ENCODE results near the gene CDK14.

CDK14 gene

GRCh38 chr7:91182819-91183764, 587.0 kb downstream of the CDK14 start:
- no peak for DNase-seq

GRCh38 chr7:91185771-91186170, 589.6 kb downstream of the CDK14 start:
- DNase-seq: peak; percentile 69

GRCh38 chr7:91187061-91187460, 590.9 kb downstream of the CDK14 start:
- DNase-seq: no peak

- DNase-seq: no peak
Measured at GRCh38 chr7:91191771-91192170, 595.6 kb downstream of the CDK14 start.

GRCh38 chr7:91193141-91193540, 597.0 kb downstream of the CDK14 start:
- DNase-seq: no peak

GRCh38 chr7:91194841-91195240, 598.7 kb downstream of the CDK14 start:
- no peak for DNase-seq

- no peak for DNase-seq
Measured at GRCh38 chr7:91196058-91196457, 599.9 kb downstream of the CDK14 start.

- no peak for DNase-seq
Measured at GRCh38 chr7:91198371-91198770, 602.2 kb downstream of the CDK14 start.

- no peak for DNase-seq
Measured at GRCh38 chr7:91199601-91200000, 603.5 kb downstream of the CDK14 start.

- DNase-seq: no peak
Measured at GRCh38 chr7:91201442-91202113, 605.5 kb downstream of the CDK14 start.

GRCh38 chr7:91206361-91206960, 610.3 kb downstream of the CDK14 start:
- no peak for DNase-seq

GRCh38 chr7:91212582-91212981, 616.5 kb downstream of the CDK14 start:
- no peak for DNase-seq

GRCh38 chr7:91226411-91226810, 630.3 kb downstream of the CDK14 start:
- no peak for DNase-seq

GRCh38 chr7:91228327-91228726, 632.2 kb downstream of the CDK14 start:
- DNase-seq: no peak

GRCh38 chr7:91228927-91229558, 632.9 kb downstream of the CDK14 start:
- no peak for DNase-seq

GRCh38 chr7:91230100-91230499, 634.0 kb downstream of the CDK14 start:
- DNase-seq: no peak

- DNase-seq: no peak
Measured at GRCh38 chr7:91230503-91230902, 634.4 kb downstream of the CDK14 start.

GRCh38 chr7:91233212-91233611, 637.1 kb downstream of the CDK14 start:
- peak; percentile 10 for DNase-seq

GRCh38 chr7:91235211-91235832, 639.2 kb downstream of the CDK14 start:
- DNase-seq: no peak

- peak; percentile 72 for DNase-seq
Measured at GRCh38 chr7:91239171-91239604, 643.1 kb downstream of the CDK14 start.

- no peak for DNase-seq
Measured at GRCh38 chr7:91239772-91240171, 643.7 kb downstream of the CDK14 start.

GRCh38 chr7:91240376-91240941, 644.3 kb downstream of the CDK14 start:
- peak; percentile 62 for DNase-seq

Measured in MV-4-11 (cell line).